ENCODE measurements around the gene IDUA.
"Not testable (repeated sequence)": the region's sequence is repeated elsewhere in the genome, so short reads cannot be mapped to it uniquely, and the experiment has no call there.

Gene IDUA

GRCh38 chr4:1047976-1048772 lies 61.3 kb downstream of the IDUA start:
- no peak for DNase-seq

DNA sequence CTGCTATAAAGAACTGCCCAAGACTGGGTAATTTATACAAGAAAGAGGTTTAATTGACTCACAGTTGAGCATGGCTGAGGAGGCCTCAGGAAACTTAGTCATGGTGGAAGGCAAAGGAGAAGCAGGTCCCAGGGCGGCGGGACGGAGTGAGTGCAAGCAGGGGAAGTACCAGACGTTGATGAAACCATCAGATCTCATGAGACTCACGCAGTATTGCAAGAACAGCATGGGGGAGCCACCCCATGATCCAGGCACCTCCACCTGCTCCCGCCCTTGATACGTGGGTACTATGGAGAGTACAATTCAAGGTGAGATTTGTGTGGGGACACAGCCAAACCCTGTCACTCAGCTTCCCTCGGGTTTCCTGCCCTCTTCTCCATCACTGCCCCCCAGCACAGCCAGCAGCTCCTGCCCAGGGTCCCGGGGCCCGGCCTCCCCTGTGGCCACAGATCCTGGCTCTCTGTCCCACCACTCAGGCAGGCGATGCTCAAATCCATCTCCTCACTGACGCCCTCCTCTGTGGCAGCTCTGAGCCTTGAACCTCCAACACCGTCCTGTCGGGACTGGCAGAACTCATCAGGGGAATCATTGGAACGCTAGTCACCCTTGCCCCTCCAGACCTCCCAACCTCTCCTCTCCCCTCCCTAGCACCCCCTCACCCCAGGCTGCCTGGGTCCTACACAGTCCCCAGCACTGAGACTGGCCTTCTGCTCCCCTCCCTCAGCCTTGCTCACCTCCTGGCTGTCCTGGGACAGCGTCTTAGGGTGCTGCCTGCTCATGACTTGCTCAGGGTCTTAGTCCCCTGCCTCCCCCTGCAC lies 62.1 kb downstream of the IDUA start:
- DNase-seq: no peak

- DNase-seq: no peak
Observed at GRCh38 chr4:1049591-1049905, 62.7 kb downstream of the IDUA start.

- no peak for DNase-seq
Observed at GRCh38 chr4:1050486-1051213, 63.8 kb downstream of the IDUA start.

GRCh38 chr4:1051472-1051871 lies 64.6 kb downstream of the IDUA start:
- DNase-seq: no peak

GRCh38 chr4:1052231-1052671 lies 65.4 kb downstream of the IDUA start:
- DNase-seq: no peak

DNA sequence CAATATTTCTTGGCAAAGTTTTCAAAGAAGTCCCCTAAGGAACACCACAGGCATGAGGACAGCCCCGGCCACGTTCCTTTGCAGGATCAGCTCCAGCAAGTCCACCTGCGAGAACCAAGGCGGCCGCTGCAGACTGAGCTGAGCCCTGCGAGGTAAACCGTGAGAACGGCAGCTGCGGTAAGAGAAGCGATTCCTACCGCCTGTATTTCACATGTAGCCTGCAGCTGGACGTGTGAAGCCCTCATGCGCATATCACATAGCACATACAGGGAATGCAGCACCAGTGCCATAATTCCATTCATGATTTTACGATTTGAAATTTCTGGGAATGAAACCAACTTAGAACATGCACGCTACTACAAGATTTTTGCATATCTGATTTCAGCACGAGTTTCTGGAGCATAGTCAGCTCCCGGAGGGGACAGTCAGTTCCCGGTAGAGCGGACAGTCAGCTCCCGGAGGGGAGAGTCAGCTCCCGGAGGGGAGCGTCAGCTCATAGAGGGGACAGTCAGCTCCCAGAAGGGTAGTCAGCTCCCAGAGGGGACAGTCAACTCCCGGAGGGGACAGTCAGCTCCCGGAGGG lies 66.3 kb downstream of the IDUA start:
- no peak for DNase-seq

DNA sequence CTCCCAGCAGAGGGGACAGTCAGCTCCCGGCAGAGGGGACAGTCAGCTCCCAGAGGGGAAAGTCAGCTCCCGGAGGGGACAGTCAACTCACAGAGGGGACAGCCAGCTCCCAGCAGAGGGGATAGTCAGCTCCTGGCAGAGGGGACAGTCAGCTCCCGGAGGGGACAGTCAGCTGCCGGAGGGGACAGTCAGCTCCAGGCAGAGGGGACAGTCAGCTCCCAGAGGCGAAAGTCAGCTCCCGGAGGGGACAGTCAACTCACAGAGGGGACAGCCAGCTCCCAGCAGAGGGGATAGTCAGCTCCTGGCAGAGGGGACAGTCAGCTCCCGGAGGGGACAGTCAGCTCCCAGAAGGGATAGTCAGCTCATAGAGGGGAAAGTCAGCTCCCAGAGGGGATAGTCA lies 67.0 kb downstream of the IDUA start:
- DNase-seq: not testable (repeated sequence)

All from NCI-H2107 (cell line).